WI38 (cell line): ENCODE results near the gene UBAC2.

Experiments used
- H3K4me3 ChIP-seq: 2 replicates; pipeline ENCODE4 v1.5.1; 2011; ENCODE audit warnings: low read depth, mild to moderate bottlenecking, control low read depth, low read length
- CTCF ChIP-seq: IDR thresholded peaks from 2 replicates; pipeline ENCODE4 v1.5.1; 2012; ENCODE audit warnings: low read depth, mild to moderate bottlenecking, control low read depth, low read length

UBAC2 gene

GRCh38 chr13:99426426-99426825 lies 225.8 kb downstream of the UBAC2 start:
- no peak overlapping the region for H3K4me3 ChIP-seq
- no peak for TF ChIP-seq CTCF

- no peak for TF ChIP-seq CTCF
- no peak overlapping the region for H3K4me3 ChIP-seq
Observed at GRCh38 chr13:99429670-99430069, 229.0 kb downstream of the UBAC2 start.

- no peak overlapping the region for H3K4me3 ChIP-seq
- TF ChIP-seq CTCF, result no peak
Observed at GRCh38 chr13:99431927-99432608, 231.4 kb downstream of the UBAC2 start.

GRCh38 chr13:99432609-99433542 lies 232.2 kb downstream of the UBAC2 start:
- peak overlapping the region; percentile 33 for H3K4me3 ChIP-seq

GRCh38 chr13:99433543-99434075 lies 233.0 kb downstream of the UBAC2 start:
- H3K4me3 ChIP-seq, result no peak overlapping the region

More at GRCh38 chr13:99432609-99433542, 232.2 kb downstream of the UBAC2 start:
- TF ChIP-seq CTCF, result no peak

GRCh38 chr13:99434258-99434788 lies 233.7 kb downstream of the UBAC2 start:
- TF ChIP-seq CTCF, result no peak
- no peak overlapping the region for H3K4me3 ChIP-seq

More at GRCh38 chr13:99433543-99434075, 233.0 kb downstream of the UBAC2 start:
- TF ChIP-seq CTCF, result no peak
